OCI-LY1 (cell line): ENCODE results near the gene LRTM2.

Experiments
- H2AFZ ChIP-seq: fragments of 200-600 bp; sonication (generic), shearing (Covaris generic); 2 replicates; pipeline ENCODE4 v1.6.0; 2014; ENCODE audit warnings: antibody characterized with exemption, mild to moderate bottlenecking, low read length
- H3F3A ChIP-seq: fragments of 200-600 bp; sonication (generic), shearing (Covaris generic); 2 replicates; pipeline ENCODE4 v1.6.0; 2014; ENCODE audit warnings: mild to moderate bottlenecking, antibody characterized with exemption, low read length, moderate library complexity; ENCODE audit not compliant: insufficient read depth
- H3K27ac ChIP-seq: fragments of 200-600 bp; sonication (generic); 2 replicates; pipeline ENCODE4 v1.5.1; 2014; ENCODE audit warnings: low read length, mixed run types, mild to moderate bottlenecking, low read depth; ENCODE audit not compliant: poor library complexity, severe bottlenecking
- H3K27me3 ChIP-seq: fragments of 200-600 bp; sonication (generic); 2 replicates; pipeline ENCODE4 v1.6.0; 2014; ENCODE audit warnings: antibody characterized with exemption, mild to moderate bottlenecking, low read length, moderate library complexity; ENCODE audit not compliant: insufficient read depth
- H3K36me3 ChIP-seq: fragments of 200-600 bp; sonication (generic); 2 replicates; pipeline ENCODE4 v1.6.1; 2014; ENCODE audit warnings: mild to moderate bottlenecking, antibody characterized with exemption, low read length, moderate library complexity, mixed read lengths; ENCODE audit not compliant: insufficient read depth
- H3K4me1 ChIP-seq: fragments of 200-600 bp; sonication (generic); 2 replicates; pipeline ENCODE4 v1.5.1; 2014; ENCODE audit warnings: mild to moderate bottlenecking, low read length, moderate library complexity; ENCODE audit not compliant: insufficient read depth, severe bottlenecking
- H3K4me2 ChIP-seq: fragments of 200-600 bp; sonication (generic), shearing (Covaris generic); 2 replicates; pipeline ENCODE4 v1.6.1; 2014; ENCODE audit warnings: low read length
- H3K4me3 ChIP-seq: fragments of 200-600 bp; sonication (generic); 2 replicates; pipeline ENCODE4 v1.5.1; 2014; ENCODE audit warnings: low read length, low read depth, mild to moderate bottlenecking, mixed read lengths; ENCODE audit not compliant: poor library complexity, severe bottlenecking
- H3K79me2 ChIP-seq: fragments of 200-600 bp; shearing (Covaris generic); 2 replicates; pipeline ENCODE4 v1.6.1; 2016; ENCODE audit warnings: mixed run types, low read length, mixed read lengths; ENCODE audit not compliant: insufficient read depth
- H3K9ac ChIP-seq: fragments of 200-600 bp; sonication (generic), shearing (Covaris generic); 2 replicates; pipeline ENCODE4 v1.6.1; 2014; ENCODE audit warnings: mild to moderate bottlenecking, low read length, mixed read lengths
- H3K9me2 ChIP-seq: fragments of 200-600 bp; sonication (generic), shearing (Covaris generic); 2 replicates; pipeline ENCODE4 v1.6.1; 2014; ENCODE audit warnings: low read depth, mild to moderate bottlenecking, low read length, mixed read lengths
- H3K9me3 ChIP-seq: fragments of 200-600 bp; shearing (Covaris generic); 2 replicates; pipeline ENCODE4 v1.6.1; 2014; ENCODE audit warnings: low read length, mixed read lengths
- H4K20me1 ChIP-seq: fragments of 200-600 bp; sonication (generic), shearing (Covaris generic); 2 replicates; pipeline ENCODE4 v1.6.0; 2016; ENCODE audit warnings: mild to moderate bottlenecking, low read length; ENCODE audit not compliant: insufficient read depth
- CTCF ChIP-seq: fragments of 200-600 bp; sonication (generic), shearing (Covaris generic); IDR thresholded peaks from 2 replicates; pipeline ENCODE4 v1.5.1; 2017; ENCODE audit warnings: mild to moderate bottlenecking, antibody characterized with exemption, low read length, moderate library complexity, mixed read lengths
- EZH2 ChIP-seq: fragments of 200-600 bp; sonication (generic), shearing (Covaris generic); IDR thresholded peaks from 2 replicates; pipeline ENCODE4 v1.8.0; 2017; ENCODE audit warnings: borderline replicate concordance, mixed run types, mild to moderate bottlenecking, antibody characterized with exemption, low read length, moderate library complexity, mixed read lengths

The LRTM2 gene

GRCh38 chr12:1882405-1882804 is 62.0 kb downstream of the LRTM2 start:
- H3K4me3 ChIP-seq, result no peak overlapping the region
- peaks cover 15% of the 10 kb centered on the region; the same call in 1 of the 2 replicates for H3K27me3 ChIP-seq
- H2AFZ ChIP-seq, result no peak overlapping the region
- H3K4me1 ChIP-seq, result no peaks in the 10 kb centered on the region
- TF ChIP-seq EZH2 (no peak), CTCF (no peak)
- H3K9me2 ChIP-seq, result no peaks in the 10 kb centered on the region
- no peaks in the 10 kb centered on the region for H3K79me2 ChIP-seq
- no peaks in the 10 kb centered on the region for H3F3A ChIP-seq
- H3K9me3 ChIP-seq, result no peaks in the 10 kb centered on the region
- no peak overlapping the region for H3K9ac ChIP-seq
- no peaks in the 10 kb centered on the region for H4K20me1 ChIP-seq
- H3K36me3 ChIP-seq, result no peaks in the 10 kb centered on the region
- H3K4me2 ChIP-seq, result no peak overlapping the region
- H3K27ac ChIP-seq, result no peak overlapping the region

- TF ChIP-seq EZH2 (no peak), CTCF (no peak)
- H3K4me2 ChIP-seq, result no peak overlapping the region
Observed at GRCh38 chr12:1882850-1883470, 62.6 kb downstream of the LRTM2 start.

GRCh38 chr12:1883513-1883912 is 63.1 kb downstream of the LRTM2 start:
- peaks cover 16% of the 10 kb centered on the region; the same call in 1 of the 2 replicates for H3K27me3 ChIP-seq
- H3K79me2 ChIP-seq, result no peaks in the 10 kb centered on the region
- no peaks in the 10 kb centered on the region for H3K9me2 ChIP-seq
- no peaks in the 10 kb centered on the region for H4K20me1 ChIP-seq
- H3K4me2 ChIP-seq, result no peak overlapping the region
- H3F3A ChIP-seq, result no peaks in the 10 kb centered on the region
- no peaks in the 10 kb centered on the region for H3K36me3 ChIP-seq
- H3K4me3 ChIP-seq, result no peak overlapping the region
- no peak overlapping the region for H2AFZ ChIP-seq
- no peak overlapping the region for H3K9ac ChIP-seq
- TF ChIP-seq CTCF, result no peak
- TF ChIP-seq EZH2, result no peak
- no peaks in the 10 kb centered on the region for H3K9me3 ChIP-seq
- no peak overlapping the region for H3K27ac ChIP-seq
- no peaks in the 10 kb centered on the region for H3K4me1 ChIP-seq

More at GRCh38 chr12:1882850-1883470, 62.6 kb downstream of the LRTM2 start:
- H3K9ac ChIP-seq, result no peak overlapping the region
- no peaks in the 10 kb centered on the region for H3K9me2 ChIP-seq
- H3K9me3 ChIP-seq, result no peaks in the 10 kb centered on the region
- no peaks in the 10 kb centered on the region for H3K4me1 ChIP-seq
- H3K36me3 ChIP-seq, result no peaks in the 10 kb centered on the region
- H3K79me2 ChIP-seq, result no peaks in the 10 kb centered on the region
- H3K27me3 ChIP-seq, result peaks cover 16% of the 10 kb centered on the region; the same call in 1 of the 2 replicates
- no peaks in the 10 kb centered on the region for H3F3A ChIP-seq
- no peak overlapping the region for H3K27ac ChIP-seq
- H2AFZ ChIP-seq, result no peak overlapping the region
- H3K4me3 ChIP-seq, result no peak overlapping the region
- H4K20me1 ChIP-seq, result no peaks in the 10 kb centered on the region
